GM19438 (cell line): ENCODE measurements around the gene DGKB.

Experiments
- ATAC-seq: cut with Tn5 transposase; IDR thresholded peaks from one replicate; pipeline ENCODE4 v1.9.1; 2021; ENCODE audit warnings: low read depth; ENCODE audit not compliant: unreplicated experiment

The DGKB gene

DNA sequence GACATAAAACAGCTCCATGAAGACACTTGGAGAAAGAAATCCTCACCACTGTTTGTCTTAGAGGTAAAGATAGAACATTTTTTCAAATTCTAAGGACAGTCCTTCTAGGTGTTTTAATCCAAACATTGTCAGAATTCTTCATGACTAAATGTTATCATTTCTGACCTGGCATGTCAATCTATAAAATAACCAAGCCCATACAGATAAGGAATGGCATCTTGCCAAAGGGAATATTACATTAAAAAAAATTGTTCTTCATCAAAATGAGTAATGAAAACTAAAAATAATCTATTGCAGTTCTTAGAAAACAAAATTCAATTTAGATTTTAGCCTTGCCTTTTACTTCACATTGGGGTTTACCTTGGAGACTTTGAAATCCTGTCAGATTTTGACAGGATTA lies 33.6 kb downstream of the DGKB start:
- no peak for ATAC-seq

DNA sequence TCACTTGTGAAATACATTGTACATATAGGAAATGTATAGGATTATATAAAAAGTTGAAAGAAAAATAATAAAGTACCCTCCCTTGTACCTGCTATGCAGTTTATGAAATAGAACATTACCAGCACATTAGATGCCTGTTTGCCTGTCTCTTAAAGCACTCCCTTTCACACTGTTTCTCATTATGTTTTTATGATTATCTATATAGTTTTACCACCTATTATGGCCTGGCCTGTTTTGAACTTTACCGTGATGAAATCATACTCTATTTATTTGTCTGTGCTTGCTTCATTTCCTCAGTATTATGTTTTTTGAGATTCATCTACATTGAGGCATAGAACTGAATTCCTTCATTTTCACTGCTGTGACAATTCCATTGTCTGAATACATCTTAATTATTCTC lies 41.1 kb downstream of the DGKB start:
- ATAC-seq, result no peak

DNA sequence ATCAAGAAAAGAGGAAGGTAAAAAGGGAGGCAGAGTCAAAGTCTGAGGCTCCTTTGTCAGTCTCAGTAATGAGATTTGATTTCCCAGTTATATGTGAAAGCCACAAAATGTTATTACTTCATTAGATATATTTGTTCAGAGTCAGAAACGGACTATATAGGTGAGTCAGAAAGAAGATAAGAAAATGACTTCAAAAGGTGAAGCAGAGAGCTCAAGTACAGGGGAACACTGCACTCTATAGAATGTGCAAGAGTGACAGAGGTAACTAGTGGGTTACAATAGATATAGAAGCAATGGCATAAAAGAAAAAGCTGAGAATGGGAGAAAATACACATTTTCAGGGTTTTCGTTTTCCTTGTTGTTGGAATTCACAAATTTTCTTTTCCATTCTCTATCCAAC lies 43.3 kb downstream of the DGKB start:
- ATAC-seq, result no peak

DNA sequence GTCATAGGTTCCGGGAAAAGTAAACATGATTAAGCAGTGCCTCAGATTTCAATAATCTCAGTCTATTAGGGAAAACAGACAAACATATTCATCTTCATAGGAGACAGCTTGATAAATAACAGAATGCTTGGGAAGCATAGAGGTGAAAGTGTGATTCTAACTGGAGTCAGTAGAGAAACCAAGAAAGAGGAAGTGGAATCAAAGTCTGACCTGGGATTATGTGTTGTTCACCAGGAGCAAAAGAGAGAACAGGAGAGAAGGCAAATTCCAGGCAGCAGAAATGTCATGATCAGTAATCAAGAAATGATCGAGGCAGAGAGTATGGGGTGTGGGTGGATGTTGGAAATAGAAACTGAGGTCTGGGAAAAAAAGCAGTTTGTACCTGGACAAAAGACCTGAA lies 43.7 kb downstream of the DGKB start:
- no peak for ATAC-seq

DNA sequence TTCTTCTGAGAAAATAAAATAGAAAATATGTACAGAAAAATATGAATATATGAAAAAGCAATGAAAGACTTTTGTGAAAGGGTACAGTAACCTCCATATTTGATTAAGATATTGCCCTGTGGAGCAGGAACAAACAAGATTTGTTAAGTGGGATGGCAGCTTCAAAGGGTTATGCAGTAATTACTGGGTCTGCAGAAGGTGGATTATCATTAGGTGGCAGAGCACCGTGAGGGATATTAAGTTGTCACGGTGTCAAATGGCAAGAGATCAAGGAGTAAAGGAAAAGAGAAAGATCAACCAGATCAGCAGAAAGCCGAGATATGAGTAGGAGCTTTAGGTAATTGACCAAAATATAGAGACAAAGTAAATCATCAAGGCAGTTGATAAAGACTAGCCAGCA lies 44.1 kb downstream of the DGKB start:
- ATAC-seq, result no peak

DNA sequence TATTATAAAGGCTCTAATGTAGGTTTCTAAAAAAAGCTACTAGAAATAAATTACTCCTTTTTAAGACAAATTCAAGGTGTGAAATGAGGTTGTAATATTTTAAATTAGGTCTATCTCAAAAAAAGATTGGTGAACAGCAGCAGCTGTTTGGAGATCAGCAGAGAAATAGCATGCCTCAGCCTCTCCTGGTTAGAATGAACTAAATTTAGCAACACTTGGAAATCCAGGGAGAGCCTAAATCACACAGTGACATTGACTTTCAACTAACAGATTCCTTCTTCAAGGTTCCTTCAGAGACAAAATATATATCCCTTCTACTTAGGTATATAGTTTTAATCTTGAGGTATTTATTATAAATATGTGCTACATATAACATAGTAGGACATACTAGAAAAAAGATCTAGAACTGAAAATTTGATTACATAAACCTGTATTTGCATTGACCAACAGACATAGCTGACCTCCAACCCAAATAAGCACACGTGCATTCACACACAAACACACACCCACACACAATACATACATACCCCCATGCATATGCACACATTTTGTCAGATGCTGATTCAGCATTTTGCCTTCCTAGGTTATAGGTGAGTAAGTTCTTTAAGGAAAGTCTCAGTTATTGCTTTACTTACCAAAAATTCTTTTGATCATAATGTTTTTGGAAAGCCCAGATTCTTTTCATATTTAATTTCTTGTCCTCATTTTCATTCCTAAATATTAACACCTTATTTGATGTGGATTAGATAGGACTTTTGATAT lies 47.3 kb downstream of the DGKB start:
- ATAC-seq, result no peak

DNA sequence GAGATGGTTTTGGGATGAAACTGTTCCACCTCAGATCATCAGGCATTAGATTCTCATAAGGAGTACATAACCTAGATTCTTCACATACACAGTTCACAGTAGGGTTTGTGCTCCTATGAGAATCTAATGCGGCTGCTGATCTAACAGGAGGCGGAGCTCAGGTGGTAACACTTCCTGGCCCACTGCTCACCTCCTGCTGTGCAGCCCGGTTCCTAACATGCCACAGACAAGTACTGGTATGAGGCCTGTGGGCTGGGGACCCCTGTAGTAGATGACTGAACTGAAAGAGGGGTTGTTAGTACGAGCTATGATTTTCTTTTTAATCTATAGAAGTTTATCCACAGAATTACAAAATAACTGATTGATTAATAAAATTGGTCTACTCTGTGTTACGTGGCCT lies 48.1 kb downstream of the DGKB start:
- no peak for ATAC-seq

DNA sequence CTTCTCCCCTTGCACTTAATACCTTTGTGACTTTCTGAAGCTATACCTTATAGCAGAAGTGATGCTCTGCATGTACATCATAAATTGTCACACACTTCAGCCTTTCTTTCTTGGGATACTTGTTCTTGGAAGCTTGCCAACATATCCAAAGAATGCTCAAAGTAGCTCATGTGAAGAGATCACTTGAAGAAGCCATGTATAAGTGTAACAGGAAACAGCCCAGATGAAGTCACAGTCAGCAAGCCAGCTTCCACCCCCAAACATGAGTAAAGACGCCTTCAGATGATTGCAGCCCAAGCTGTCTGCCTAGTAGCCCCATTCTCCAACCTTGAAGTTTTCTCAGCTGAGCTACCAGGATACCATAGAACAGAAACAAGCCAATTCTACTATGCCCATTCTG lies 50.9 kb downstream of the DGKB start:
- ATAC-seq, result no peak

DNA sequence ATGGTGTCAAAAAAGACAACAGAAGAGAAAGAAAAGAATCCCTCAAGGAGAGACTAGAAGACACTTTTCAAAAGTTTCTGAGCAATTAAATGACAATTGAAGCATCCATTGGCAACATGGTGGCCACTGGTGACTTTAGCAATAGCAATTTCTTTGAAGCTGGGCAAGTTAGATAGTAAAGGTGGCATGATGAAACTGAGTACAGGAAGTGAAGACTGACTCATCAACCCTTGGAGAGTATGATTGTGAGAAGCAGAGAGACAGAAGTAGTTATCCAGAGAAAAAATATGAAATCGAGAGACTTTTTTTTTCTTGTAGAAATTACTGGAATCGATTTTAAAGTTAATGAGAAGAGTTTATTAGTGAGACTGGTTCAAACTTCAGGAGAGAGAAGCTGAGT lies 52.5 kb downstream of the DGKB start:
- no peak for ATAC-seq

DNA sequence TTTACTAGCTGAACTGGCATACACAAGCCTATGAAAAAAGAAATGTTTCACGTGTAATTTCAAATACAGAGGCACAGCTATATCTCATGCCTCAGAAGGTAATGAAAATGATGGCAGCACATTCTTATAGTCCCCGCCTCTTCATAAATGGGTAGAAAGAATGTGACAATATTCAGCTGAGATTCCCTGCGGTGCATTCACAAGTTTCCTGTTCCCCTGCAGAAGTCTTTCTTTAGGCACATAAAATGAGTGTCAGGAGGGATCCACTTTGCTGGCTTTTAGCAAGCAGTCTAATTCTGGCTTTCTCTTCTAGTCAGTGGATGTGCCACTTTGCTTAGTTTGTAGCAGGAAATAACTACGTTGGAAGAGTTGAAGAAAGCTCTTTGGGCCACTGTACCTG lies 56.1 kb downstream of the DGKB start:
- no peak for ATAC-seq

DNA sequence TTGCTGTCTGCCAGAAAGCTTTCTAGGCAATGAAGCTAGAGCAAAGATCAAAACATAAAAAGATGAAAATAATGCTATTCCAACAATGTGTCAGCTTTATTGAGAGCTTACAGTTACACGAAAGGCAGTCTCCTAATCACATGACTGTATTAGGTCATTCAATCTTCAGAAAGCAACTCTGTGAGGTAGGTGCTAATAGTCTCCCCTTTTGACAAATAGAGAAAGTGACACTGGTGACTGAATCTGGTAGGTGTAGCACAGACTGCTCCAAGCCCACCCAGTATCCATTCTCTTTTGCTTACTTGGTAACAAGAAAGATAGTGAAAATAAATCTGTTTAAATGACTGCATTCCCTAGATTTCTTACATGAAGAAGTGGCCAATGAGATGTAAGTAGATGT lies 58.8 kb downstream of the DGKB start:
- no peak for ATAC-seq

DNA sequence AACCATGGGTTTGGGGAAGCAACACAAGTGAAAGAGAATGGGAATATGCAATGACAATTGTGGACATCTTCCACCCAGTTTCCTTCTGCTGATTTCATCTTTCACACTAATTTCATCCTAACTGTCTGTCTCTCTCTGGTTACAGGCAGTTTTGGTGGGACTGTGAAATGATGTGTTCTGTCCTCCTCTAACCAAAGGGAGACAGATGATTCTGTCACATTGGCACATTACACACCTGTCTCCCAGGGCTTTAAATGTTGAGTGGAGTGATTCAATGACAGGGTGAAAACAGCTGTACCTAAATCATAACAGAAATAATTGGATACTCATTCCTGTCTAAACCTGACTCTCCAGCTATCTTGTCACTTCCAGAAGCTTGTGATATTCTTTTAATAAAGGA lies 60.0 kb downstream of the DGKB start:
- ATAC-seq, result no peak

DNA sequence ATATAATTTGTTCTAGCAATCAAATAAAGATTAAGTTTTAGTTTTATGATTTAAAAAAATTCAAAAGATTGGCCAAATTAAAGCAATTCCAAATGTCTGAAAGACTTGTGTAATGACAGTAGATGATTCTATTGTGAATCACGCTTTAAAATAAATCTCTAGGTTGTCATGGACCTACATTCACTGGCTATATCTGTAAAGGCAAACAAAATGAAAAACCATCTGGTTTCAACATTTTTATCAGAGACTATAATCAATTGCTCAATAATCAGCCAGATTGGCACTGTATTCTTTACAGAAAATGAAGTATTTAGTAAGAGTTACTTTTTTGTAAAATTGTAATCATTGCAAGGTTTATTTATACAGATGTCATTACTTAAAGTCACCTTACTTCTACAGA lies 60.7 kb downstream of the DGKB start:
- ATAC-seq, result no peak

DNA sequence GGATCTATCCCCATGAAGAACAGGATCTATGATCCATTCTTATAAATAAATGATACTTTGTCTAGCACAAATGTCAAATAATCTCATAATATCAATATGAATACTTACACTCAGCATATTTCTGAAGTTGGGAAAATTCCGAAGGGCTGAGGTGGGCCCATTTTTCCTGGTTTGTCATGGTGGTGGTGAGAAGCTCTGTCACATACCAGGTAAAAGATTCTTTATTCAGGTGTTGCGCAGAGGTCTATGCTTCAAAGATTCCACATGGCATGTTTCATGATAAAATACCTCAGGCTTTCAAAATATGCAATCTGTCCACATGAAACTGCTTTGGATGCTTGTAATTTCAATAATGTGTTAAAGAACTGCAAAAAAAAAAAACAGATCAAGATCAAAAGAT lies 61.5 kb downstream of the DGKB start:
- no peak for ATAC-seq

DNA sequence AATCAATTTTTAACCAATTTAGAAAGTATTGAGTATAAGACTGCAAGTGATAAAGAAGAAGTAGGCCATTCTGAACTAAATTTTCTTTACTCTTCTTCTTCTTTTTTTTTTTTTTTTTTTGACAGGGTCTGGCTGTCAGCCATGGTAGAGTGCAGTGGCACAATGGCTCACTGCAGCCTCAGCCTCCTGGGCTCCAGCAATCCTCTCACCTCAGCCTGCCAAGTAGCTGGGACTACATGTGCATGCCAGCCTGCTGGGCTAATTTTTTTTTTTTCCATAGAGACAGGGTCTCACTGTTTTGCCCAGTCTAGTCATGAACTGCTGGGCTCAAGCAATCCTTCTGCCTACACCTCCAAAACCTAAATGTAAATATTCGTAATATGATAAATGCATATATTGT lies 63.2 kb downstream of the DGKB start:
- no peak for ATAC-seq

DNA sequence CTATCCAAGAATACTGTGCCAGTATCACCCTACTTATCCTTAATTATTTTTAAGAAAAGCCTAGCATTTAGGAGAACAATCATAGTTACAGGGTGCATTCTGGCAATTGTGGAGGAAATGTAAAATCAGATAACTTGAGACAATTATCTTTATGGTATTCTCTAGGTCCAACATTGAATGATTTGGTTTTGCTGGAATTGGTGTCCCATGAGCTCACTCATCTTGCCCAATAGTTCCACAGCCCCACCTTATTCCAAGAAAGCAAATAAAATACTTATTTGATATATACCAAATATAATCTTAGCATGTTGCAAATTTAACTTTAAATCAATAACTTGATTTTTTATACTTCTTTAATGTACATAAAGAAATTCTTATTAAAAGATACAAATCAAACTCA lies 65.3 kb downstream of the DGKB start:
- ATAC-seq, result no peak

DNA sequence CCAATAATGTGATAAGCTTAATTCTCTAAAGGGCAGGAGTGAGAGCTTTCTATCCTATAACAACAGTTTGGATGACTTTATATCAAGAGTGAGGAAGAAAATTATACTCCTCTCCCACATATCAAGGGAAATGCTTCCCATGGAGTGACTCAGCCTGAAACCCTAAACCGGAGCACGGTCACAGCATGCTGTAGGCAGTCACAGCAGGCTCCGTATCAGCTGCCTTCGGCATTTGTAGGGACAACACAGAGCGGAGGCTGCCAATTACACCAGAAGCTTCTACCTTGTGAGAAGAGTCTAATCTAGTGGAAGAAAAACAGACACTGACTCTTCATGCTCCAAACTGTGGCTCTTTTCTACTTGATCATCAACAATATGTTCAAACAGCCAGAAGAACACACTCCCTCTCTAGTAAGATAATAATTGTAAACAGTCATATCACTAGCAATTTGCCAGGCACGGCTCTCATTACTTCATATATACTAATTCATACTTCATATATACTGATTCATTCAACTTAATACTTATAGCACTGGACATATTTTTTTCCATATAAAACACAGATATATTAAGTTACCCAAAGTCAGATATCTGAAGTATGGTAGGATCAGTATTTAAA lies 65.9 kb downstream of the DGKB start:
- ATAC-seq, result no peak

DNA sequence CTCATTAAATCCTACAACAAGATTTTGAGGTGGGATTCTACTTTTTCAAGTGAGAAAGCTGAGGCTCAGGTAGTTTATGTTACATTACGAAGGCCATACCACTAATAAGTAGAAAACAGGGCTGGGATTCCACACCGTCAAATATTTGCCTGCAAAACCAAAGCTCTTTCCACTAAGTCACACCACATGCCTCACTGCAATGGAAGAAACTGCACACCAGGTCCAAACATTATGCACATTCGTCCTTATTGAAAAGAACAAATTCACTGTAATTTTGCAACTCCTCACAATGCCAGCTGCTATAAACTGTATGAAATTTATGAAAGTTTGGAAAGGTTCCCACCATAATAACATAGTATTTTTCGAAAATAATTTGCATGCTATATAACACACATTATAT lies 66.5 kb downstream of the DGKB start:
- no peak for ATAC-seq

DNA sequence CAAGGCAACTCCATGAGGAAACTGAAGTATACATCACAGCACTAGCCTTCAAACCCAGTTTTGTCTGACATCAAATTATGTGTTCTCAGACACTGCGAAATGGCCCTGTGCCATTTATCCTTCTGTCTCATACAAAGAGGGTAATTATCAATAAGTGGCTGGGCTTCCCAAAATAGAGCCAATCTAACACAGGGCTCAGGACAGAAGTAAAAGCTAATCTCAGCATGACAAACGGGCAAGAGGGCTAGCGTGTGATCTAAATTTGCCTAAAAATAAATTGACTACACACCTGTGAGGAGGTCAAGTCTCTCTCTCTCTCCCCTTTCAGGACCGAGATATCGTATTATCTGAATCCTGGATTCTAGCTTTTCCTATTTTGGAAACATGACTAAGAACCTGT lies 67.2 kb downstream of the DGKB start:
- no peak for ATAC-seq

DNA sequence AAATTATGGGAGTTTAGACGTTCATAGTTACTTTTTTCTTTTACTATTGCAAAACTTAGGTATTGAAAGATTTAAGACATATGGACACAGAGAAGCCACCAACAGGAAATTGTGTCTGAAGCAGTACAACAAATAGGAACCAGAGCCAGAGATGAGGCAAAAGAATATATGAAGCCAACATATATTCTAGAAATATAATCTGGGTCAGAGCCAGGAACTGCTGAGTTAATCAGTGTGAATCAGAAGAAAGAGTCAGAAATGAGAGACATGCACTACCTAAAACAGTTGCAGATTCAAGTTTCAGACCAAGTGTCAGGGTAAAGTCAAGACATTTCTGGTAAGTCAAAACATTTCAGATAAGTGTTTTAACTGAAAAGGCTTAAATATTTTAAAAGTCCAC lies 67.7 kb downstream of the DGKB start:
- ATAC-seq, result no peak

DNA sequence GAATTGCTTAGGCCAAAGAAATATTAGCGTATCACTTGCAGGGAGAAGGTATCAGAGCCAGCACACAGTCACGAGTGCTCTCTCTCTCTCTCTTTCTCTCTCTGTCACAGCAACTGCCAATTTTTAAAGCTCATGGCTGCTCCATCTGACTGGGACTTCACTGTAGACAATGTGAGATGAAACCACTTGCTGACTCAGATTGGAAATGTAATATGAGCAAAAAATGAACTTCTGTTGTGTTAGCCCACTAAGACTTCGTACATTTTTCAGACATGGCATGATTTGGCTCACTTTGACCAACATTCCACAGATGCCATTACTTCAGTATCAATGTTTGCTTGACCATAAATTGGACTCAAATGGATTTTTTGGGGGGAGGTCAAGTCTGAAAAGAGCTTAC lies 68.1 kb downstream of the DGKB start:
- ATAC-seq, result no peak

DNA sequence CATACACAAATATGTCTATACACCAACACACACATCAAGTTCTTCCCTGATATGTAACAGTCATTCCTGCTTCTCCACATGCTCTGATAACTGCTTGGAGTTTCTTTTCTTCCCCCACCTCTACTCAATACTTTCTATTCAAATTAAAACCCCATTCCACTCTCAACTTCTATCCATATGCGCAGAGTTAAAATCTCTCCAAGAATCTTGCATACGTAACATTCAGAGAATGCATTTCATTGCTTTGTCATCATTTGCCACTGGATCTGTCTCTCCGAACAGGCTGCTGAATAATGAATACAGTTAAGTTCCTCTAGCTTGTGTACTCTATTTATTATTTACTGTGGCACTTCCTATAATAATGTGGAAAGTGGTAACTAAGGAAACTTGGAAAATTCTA lies 68.8 kb downstream of the DGKB start:
- ATAC-seq, result no peak

DNA sequence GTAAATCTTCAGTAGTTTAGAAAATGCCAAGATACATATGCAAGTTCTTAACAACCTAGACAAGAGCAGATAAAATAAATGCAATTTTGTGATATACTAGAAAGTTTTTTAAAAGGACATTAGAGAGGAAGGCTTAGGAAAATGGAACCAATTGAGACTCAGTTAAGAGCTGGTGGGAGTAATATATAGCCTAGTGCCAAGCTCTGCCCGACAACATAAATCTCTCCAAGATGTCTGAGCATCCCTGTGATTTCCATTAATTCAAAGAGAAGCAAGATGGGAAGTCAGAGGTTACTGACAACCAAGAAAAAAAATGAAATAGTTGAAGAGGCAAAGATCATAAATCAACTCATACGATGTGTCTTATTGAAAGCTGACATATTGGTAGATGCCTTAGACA lies 74.5 kb downstream of the DGKB start:
- ATAC-seq, result no peak
